Stimulated activated CD4-positive, alpha-beta T cell treated with anti-CD3 and anti-CD28 coated beads, Interleukin-1b, Interleukin-23, amount 100 ng/mL, for 24 hours (primary cell): Measurements from ENCODE around the gene VAMP8.
"Not testable (repeated sequence)": the region's sequence is repeated elsewhere in the genome, so short reads cannot be mapped to it uniquely, and the experiment has no call there.

Experiments
- DNase-seq, 4 experiments: peaks; one replicate each; pipeline ENCODE4 v3.0.0-alpha.2; 2020; ENCODE audit warnings: low read depth in 4 of 4, low spot score in 1 of 4

Gene VAMP8

GRCh38 chr2:85615413-85615728, 38.0 kb downstream of the VAMP8 start:
- DNase-seq = no peak

- DNase-seq = not testable (repeated sequence)
These were observed 40.3 kb downstream of the VAMP8 start for GRCh38 chr2:85617723-85618122.

GRCh38 chr2:85619617-85620016, 42.2 kb downstream of the VAMP8 start:
- no peak for DNase-seq

GRCh38 chr2:85621338-85621737, 44.0 kb downstream of the VAMP8 start:
- DNase-seq = no peak

- no peak for DNase-seq
These were observed 46.6 kb downstream of the VAMP8 start for GRCh38 chr2:85623991-85624390.

GRCh38 chr2:85628658-85629057, 51.3 kb downstream of the VAMP8 start:
- no peak for DNase-seq

- DNase-seq = no peak
These were observed 53.9 kb downstream of the VAMP8 start for GRCh38 chr2:85631316-85631715.
